ENCODE results near the gene COL27A1. TPM values are rescaled to one million over a fixed set of nuclear protein-coding genes. Genes with fewer than 3 reads are reported as not detected.

Gene COL27A1
- total RNA-seq, 1 donor from 2014 or later, result 20.3 TPM

GRCh38 chr9:114112325-114112724 is 43.0 kb upstream of the COL27A1 start:
- Mint-ChIP-seq H3K36me3 (ENCODE audit: low read depth) (no peaks in the 10 kb centered on the region), H3K27ac (ENCODE audit: unreplicated experiment) (no peak overlapping the region), H3K4me1 (peaks cover 16% of the 10 kb centered on the region), H3K27me3 (ENCODE audit: low read depth) (peaks cover 27% of the 10 kb centered on the region), H3K4me3 (no peak overlapping the region), H3K9me3 (no peaks in the 10 kb centered on the region)
- DNase-seq (ENCODE audit: low read depth, low spot score), result no peak
- no peak for TF ChIP-seq CTCF (conservative IDR thresholded peaks at IDR 0.05)

GRCh38 chr9:114112778-114113584 is 42.4 kb upstream of the COL27A1 start:
- no peak overlapping the region for H3K4me3 Mint-ChIP-seq
- no peaks in the 10 kb centered on the region for H3K9me3 Mint-ChIP-seq
- no peaks in the 10 kb centered on the region for H3K36me3 Mint-ChIP-seq (ENCODE audit: low read depth)
- peaks cover 22% of the 10 kb centered on the region for H3K27me3 Mint-ChIP-seq (ENCODE audit: low read depth)
- no peak for DNase-seq (ENCODE audit: low read depth, low spot score)
- TF ChIP-seq CTCF (conservative IDR thresholded peaks at IDR 0.05), result no peak
- H3K4me1 Mint-ChIP-seq, result peaks cover 22% of the 10 kb centered on the region
- no peak overlapping the region for H3K27ac Mint-ChIP-seq (ENCODE audit: unreplicated experiment)

- Mint-ChIP-seq H3K4me1 (peaks cover 22% of the 10 kb centered on the region), H3K9me3 (no peaks in the 10 kb centered on the region), H3K36me3 (ENCODE audit: low read depth) (no peaks in the 10 kb centered on the region), H3K27me3 (ENCODE audit: low read depth) (peaks cover 22% of the 10 kb centered on the region), H3K4me3 (no peak overlapping the region), H3K27ac (ENCODE audit: unreplicated experiment) (no peak overlapping the region)
- DNase-seq (ENCODE audit: low read depth, low spot score), result no peak
- TF ChIP-seq CTCF (conservative IDR thresholded peaks at IDR 0.05), result no peak
These were observed 41.0 kb upstream of the COL27A1 start for GRCh38 chr9:114114364-114114763.

- DNase-seq (ENCODE audit: low read depth, low spot score), result no peak
- no peaks in the 10 kb centered on the region for H3K9me3 Mint-ChIP-seq
- H3K27me3 Mint-ChIP-seq (ENCODE audit: low read depth), result peaks cover 23% of the 10 kb centered on the region
- no peaks in the 10 kb centered on the region for H3K36me3 Mint-ChIP-seq (ENCODE audit: low read depth)
- no peak overlapping the region for H3K27ac Mint-ChIP-seq (ENCODE audit: unreplicated experiment)
- H3K4me1 Mint-ChIP-seq, result peaks cover 24% of the 10 kb centered on the region
- TF ChIP-seq CTCF (conservative IDR thresholded peaks at IDR 0.05), result no peak
- no peak overlapping the region for H3K4me3 Mint-ChIP-seq
These were observed 39.6 kb upstream of the COL27A1 start for GRCh38 chr9:114115654-114116125.

GRCh38 chr9:114116126-114116747 is 39.1 kb upstream of the COL27A1 start:
- peaks cover 26% of the 10 kb centered on the region for H3K4me1 Mint-ChIP-seq
- no peak for DNase-seq (ENCODE audit: low read depth, low spot score)
- H3K9me3 Mint-ChIP-seq, result no peaks in the 10 kb centered on the region
- no peaks in the 10 kb centered on the region for H3K36me3 Mint-ChIP-seq (ENCODE audit: low read depth)
- no peak overlapping the region for H3K4me3 Mint-ChIP-seq
- peaks cover 22% of the 10 kb centered on the region for H3K27me3 Mint-ChIP-seq (ENCODE audit: low read depth)
- TF ChIP-seq CTCF (conservative IDR thresholded peaks at IDR 0.05), result no peak
- no peak overlapping the region for H3K27ac Mint-ChIP-seq (ENCODE audit: unreplicated experiment)
